HG02623 (cell line): Measurements from ENCODE around the gene ATP8B3.

Experiments used
- ATAC-seq: cut with Tn5 transposase; IDR thresholded peaks from one replicate; pipeline ENCODE4 v1.9.1; 2021; ENCODE audit warnings: moderate library complexity; ENCODE audit not compliant: unreplicated experiment

ATP8B3 gene

DNA sequence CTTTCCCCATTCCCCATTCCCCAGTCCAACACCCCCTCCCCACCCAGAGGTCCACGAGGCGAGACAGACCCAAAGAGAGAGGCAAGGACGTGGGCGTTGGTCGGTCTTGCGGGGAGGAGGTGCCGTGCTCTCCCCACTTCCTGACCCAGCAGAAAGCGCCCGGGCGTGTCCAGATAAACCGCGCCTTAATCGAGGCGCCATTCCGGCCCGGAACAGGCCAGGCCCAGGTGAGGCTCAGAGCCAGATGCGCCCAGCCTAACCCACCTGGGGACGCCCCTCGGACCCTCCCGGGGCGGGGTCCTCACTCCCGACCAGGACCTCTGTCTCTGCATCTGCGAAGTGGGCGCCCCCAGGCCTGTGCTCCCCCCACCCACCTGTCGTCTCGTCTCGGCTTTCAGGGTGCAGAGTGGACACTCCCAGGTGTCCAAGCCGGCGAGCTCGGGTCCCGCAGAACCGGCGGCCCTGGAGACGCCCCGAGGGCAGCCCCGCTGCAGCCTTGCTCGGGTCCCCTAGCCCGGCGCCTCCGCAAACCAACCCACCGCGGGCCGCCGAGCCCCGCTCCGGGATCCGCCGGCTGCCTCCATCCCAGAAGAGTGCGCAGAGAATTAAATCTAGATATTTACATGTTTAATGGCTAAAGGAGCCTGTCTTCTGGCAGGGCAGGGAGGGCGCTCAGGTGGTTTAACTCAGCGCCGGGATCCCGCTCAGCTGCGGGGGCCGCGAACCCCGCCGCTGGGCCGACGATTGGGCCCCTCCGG, 63.8 kb downstream of the ATP8B3 start:
- ATAC-seq: no peak

DNA sequence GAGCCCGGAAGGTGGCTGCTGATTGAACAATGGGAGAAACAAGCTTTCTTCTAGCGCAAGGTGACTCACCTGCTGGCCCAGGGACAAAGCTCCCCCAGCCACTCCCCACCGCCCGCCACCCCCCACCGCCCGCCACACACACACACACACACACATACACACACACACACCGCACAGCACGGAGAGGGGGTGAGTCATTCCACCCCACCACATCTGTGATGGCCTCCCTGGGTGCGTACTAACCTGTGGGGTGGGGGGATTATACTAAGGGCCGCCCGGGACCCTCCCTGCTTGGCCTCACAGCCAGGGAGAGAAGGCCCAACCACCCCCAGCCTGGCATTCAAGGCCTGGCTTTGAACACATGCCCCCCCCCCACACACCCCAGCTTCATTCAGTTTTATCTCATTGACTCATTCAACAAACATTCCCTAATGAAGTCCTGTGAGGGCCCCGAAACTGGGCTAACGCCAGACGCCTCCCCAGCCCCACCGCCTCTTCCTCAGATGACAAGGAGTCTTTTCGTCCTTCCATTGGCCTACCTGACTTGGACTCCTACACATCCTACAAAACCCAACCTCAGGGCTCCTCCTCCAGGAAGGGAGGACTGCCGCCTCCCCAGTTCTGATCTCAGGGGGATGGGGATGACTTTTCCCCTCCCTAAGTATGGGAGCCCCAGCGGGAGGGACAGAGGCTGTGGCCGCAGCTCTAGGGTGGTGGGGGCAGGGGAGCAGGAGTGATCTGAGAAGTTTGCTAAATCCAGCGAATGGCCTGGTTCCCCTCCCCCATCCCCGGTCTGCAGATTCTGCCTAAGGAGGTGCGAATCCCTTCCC, 64.6 kb downstream of the ATP8B3 start:
- ATAC-seq: no peak

DNA sequence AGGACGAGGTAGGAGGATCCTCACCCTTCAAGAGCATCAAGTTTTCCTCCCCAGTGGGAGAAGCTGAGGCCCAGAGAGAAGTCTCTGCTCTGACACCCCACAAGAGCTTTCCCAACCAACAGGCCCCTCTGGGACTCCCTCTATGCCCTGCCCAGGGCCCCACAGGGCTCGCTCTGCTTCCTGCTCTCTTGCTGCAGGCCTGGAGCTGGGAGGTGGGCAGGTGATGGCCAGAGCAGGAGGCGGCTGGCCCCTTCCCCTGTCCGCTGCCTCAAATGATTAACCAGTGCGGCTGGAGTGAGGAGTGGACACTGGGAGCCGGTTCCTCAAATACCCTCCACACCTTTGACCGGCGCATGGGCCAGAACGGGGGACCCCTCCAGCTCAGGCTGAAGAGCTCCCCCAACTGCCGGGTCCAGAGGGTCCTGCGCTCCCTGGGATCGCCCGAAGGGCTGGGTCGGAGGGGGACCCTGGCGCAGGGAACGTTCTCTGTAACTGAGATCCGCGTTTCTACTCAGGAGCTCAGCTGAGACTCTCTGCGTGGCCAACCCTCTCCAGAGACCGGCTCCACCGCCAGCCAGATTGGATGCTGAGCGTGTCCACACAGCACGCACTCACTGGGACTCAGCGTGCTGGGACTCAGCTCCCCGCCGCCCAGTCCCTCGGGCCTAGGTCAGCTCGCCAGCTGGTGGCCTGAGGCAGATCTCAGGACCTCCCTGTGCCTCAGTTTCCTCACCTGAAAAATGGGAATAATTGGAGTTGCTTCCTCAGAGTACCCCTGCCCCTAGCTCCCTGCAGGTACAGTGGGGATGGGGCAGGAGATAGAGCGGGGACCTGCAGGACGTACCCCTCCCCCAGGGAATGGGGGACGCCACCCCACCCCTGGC, 65.4 kb downstream of the ATP8B3 start:
- ATAC-seq: no peak

DNA sequence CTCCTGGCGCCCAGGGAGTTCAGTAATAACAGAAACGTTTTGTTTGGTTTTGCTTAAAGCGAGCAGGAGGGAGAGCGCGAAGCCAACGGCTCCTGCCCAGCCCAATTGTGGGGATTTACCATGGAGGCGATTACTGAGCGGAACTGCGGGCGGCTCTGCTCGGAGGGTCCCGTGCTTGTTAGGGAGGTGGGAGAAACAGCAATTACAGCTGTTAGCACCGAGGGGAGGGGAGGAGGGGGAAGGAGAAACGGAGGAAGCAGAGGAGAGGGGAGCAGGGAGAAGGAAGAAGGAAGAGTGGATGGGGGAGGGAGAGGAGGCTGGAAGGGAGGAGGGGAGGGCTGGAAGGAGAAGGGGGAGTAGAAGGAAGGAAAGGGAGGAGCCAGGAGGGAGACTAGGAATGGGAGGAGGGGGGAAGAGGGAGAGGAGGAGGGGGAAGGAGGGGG, 66.5 kb downstream of the ATP8B3 start:
- no peak for ATAC-seq

DNA sequence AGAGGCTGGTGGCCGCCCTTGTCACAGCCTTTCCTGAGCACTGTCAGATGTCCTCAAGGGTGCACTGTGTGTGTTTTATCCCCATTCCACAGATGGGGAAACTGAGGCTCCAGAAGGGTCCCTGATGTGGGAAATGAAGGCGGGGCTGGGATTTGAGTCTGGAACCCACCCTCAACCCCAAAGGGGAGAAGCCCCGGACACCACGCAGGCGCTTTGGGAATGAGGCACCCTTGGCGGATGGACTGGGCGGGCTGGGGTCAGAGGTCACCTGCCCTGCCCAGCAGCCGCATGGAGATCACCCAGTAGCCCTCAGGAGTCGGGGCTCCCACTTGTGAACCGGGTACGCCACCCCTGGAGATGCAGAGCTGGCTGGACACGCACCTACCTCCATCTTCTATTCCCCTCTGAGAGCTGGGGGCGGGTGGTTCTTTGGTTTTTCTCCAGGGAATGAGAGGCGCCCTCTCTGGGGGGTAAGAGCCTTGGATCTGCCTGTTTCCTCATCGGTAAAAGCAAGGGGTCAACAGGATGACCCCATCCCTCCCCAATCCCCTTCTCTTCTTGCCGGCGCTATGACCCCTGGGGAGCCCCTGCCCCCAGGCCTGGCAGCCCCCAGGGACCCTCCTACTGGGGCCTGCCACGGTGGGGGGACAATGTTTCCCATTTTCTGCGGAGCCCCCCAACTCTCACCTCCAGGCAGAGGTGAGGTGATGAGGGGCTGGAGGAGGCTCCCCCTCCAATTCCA, 67.1 kb downstream of the ATP8B3 start:
- ATAC-seq: no peak

DNA sequence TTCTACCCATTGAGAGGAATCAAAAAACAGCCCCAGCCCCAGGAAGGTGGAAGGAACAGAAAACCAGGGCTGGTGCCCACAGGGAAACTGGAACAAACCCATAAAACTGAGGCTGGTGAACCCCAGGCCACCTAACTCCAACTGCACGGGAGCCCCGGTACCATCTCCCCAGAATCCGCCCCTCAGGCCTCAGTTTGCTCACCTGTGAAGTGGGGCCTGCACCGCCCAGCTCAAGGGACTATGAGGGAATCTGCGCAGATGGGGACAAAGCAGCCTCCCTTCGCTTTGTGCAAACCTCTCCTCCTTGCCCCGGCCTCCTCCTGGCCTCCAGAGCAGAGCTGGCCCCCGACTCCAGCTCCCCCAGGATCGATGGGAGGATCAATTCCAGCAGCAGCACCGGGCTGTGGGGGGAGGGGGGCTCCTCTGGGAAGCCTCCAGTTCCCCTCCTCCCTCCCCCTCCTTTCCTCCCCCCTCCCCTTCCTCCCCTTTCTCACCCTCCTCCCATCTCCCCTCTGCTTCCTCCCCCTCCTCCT, 67.9 kb downstream of the ATP8B3 start:
- no peak for ATAC-seq

DNA sequence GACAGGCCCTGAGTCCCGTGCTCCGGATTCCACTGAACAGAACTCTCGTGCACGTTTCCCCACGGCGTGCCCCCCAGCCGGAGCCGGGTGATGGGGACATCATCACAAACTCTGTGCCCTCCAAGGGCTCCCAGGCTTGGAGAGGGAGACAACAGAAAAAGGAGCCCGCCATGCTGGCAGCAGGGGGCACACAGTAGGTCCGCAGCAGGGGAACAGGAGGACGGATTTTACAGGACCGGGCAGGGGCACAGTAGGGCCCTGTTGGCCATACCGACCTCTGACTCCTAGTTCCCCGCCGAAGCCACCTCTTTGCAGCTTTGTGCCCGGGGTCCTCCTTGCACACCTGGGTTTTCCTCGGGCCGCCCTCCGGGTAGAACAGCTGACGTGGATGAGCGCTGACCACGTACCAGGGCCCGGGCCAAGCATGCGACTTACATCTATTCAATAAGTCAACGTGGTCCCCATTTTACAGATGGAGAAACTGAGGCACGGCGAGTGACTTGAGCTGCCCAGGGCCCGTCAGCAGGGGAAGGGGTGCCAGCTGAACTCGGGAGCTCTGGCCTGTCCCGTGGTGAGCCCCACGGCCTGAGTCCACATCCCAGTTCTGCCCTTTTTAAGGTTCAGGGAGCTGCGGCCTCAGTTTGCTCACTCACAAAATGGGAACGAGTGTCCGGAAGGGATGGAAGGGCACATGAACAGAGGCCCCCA, 68.9 kb downstream of the ATP8B3 start:
- ATAC-seq: no peak

DNA sequence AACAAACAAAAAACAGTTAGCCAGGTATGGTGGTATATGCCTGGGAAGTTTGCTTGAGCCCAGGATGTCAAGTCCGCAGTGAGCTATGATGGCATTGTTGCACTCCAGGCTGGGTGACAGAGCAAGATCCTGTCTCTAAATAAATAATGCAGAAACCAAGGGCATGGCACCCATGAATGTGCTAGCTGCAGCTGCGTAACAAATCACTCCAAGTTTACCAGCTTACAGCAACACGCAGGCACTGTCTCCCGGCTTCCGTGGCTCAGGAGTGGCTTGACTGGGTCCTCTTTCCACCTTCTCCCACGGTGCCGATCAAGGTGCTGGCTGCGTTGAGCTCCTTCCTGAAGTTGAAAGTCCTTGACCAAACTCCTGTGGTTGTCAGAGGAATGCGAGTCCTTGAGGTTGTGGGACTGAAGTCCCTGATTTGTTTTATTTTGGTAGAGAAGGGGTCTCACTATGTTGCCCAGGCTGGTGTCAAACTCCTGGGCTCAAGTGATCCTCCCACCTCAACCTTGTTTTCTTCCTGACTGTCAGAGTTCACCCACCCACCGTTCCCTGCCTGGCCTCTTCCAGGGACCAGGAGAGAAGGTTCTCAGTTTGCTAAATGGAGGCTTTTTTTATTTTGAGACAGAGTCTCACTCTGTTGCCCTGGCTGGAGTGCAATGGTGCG, 72.0 kb downstream of the ATP8B3 start:
- ATAC-seq: no peak

DNA sequence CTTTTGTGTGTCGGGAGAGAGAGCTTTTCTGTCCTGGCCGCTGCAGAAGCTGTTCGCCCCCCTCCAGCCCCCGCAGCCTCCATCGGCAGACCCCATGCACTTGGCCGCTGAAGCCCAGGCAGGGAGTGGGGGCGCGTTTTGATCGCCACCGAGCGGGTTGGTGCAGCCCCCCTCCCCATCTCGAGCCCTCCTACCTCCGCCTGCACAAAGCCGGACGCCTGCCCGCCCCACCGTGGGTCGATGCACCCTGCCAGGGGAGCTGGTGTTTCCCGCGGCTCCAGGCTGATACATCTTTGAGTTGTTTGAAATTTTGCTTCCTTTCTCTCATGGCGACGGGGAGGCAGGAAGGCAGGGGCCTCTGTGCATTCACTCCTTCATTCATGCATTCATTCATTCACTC, 75.1 kb downstream of the ATP8B3 start:
- no peak for ATAC-seq

DNA sequence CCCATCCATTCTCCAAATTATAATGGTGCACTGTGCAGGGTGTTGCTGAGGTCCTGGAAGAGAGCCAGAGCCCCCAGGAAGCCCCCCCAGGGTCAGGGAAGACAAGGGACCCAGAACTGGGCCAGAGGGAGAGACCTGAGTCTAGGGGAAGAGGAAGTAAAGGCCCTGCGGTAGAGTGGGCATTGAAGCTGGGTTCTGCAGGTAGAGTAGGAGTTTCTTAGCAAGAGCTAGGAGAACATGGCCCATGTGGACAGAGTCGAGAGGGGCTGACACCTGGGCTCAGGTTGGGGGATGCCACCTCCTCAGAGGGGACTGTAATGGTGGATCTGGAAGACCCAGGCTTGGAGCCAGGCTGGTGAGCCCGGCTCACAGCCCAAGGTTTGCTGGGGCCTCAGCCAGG, 75.8 kb downstream of the ATP8B3 start:
- ATAC-seq: no peak

DNA sequence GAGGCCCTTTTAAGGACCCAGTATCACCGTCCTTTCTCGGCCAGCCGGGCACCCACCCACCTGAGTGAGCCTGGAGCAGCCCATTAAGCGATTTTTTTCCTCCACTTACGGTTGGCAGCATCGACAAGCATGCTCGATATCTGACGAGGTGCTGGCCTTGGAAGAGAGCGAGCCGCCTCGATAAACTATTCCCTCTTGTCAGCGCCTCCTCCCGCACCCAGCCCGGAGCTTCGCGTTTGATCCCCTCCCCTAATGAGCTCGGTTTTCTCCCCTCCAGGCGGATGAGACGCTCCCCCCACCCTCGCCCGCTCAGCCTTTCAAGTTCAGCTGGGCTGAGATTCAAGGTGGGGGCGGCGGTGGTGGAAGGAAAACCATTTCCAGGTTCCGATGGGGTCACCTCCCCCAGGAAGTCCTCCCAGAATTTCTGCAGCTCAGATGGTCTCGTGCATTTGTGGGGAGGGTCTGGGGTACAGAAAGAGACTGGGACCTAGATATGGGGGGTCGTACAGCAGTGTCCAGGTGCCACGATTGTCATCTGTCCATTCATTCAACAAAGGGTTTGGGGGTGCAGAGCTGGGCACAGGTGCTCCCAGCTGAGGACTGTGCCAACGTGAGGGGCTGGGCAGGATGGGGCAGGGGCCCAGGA, 77.6 kb downstream of the ATP8B3 start:
- no peak for ATAC-seq
